RWPE2 (cell line): ENCODE data around the gene ADK.
"Not testable (repeated sequence)": the region's sequence is repeated elsewhere in the genome, so short reads cannot be mapped to it uniquely, and the experiment has no call there.

ENCODE experiments used
- ATAC-seq: fragments of 200-7000 bp; cut with Tn5 transposase; 3 replicates; pipeline ENCODE4 v1.9.1; 2021; ENCODE audit warnings: low read depth
- DNase-seq: peaks from one replicate; pipeline ENCODE4 v3.0.0-alpha.2; 2020; ENCODE audit warnings: low spot score
- H3K27ac ChIP-seq: fragments of 450-650 bp; 2 replicates; pipeline ENCODE4 v1.5.1; 2017; ENCODE audit warnings: mild to moderate bottlenecking; ENCODE audit not compliant: poor library complexity, severe bottlenecking
- H3K27me3 ChIP-seq: fragments of 250-450 bp; sonication (Bioruptor Pico); 2 replicates; pipeline ENCODE4 v1.5.1; 2021; ENCODE audit warnings: mild to moderate bottlenecking, moderate library complexity; ENCODE audit not compliant: insufficient read depth, poor library complexity, severe bottlenecking
- H3K36me3 ChIP-seq: fragments of 250-450 bp; sonication (Bioruptor Pico); 2 replicates; pipeline ENCODE4 v1.5.1; 2020; ENCODE audit warnings: low read depth, mild to moderate bottlenecking, moderate library complexity
- H3K4me1 ChIP-seq: fragments of 250-450 bp; sonication (Bioruptor Pico); 2 replicates; pipeline ENCODE4 v1.5.1; 2021; ENCODE audit warnings: mild to moderate bottlenecking, moderate library complexity; ENCODE audit not compliant: insufficient read depth, poor library complexity, severe bottlenecking
- H3K4me3 ChIP-seq: fragments of 250-450 bp; sonication (Bioruptor Pico); 2 replicates; pipeline ENCODE4 v1.5.1; 2021; ENCODE audit warnings: mild to moderate bottlenecking, moderate library complexity; ENCODE audit not compliant: severe bottlenecking
- H3K9me3 ChIP-seq: fragments of 250-450 bp; sonication (Bioruptor Pico); 2 replicates; pipeline ENCODE4 v1.5.1; 2021; ENCODE audit warnings: mild to moderate bottlenecking, moderate library complexity; ENCODE audit not compliant: severe bottlenecking
- TF ChIP-seq, protein P1 (sequence below): fragments of 450-650 bp; IDR thresholded peaks from one replicate; pipeline ENCODE4 v1.5.1; 2017; ENCODE audit warnings: mild to moderate bottlenecking, moderate library complexity; ENCODE audit not compliant: poor library complexity, severe bottlenecking

Gene ADK

DNA sequence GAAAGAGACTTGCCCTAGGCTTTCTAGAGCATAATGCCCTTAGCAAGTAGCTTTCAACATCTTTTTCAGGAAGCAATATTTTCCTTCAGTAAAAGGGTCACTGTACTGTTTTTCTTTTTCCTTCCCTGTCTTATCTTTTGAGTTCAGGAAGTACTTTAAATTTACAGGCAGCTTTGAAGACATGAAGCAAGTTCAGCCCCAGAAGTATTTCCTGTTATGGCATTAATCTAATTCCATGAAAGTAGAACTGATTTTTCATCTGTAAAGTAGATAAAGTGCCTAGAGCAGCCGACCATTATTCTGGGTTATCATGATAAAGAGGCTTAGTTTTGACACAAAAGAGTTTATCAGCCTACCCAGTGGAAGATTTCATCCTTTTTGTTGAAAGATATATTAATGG lies 288.2 kb downstream of the ADK start:
- no peaks in the 10 kb centered on the region for H3K27me3 ChIP-seq
- no peaks in the 10 kb centered on the region for H3K9me3 ChIP-seq
- TF ChIP-seq, protein P1, sequence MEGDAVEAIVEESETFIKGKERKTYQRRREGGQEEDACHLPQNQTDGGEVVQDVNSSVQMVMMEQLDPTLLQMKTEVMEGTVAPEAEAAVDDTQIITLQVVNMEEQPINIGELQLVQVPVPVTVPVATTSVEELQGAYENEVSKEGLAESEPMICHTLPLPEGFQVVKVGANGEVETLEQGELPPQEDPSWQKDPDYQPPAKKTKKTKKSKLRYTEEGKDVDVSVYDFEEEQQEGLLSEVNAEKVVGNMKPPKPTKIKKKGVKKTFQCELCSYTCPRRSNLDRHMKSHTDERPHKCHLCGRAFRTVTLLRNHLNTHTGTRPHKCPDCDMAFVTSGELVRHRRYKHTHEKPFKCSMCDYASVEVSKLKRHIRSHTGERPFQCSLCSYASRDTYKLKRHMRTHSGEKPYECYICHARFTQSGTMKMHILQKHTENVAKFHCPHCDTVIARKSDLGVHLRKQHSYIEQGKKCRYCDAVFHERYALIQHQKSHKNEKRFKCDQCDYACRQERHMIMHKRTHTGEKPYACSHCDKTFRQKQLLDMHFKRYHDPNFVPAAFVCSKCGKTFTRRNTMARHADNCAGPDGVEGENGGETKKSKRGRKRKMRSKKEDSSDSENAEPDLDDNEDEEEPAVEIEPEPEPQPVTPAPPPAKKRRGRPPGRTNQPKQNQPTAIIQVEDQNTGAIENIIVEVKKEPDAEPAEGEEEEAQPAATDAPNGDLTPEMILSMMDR, result no peak
- H3K27ac ChIP-seq, result no peak overlapping the region
- peaks cover 22% of the 10 kb centered on the region for H3K36me3 ChIP-seq
- no peak for DNase-seq
- no peak for ATAC-seq
- H3K4me1 ChIP-seq, result no peaks in the 10 kb centered on the region
- H3K4me3 ChIP-seq, result no peak overlapping the region

DNA sequence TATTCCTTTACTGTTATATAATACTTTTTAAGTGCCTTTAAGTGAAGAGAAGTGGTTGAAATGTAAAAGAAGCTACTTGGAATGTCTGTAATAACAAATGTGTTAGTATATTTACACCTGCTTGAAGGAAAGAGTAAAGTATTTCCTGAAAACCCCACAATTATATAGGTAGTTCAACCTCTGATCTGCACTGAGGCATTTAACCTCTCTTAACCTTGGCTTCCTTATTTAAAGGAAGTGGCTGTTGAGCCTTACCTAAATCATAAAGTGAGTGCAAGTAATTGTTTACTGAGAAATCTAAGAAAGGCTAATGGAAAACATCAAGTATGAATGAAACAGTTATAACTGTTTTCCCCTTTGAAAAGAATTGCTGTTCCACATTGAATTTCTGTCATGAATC lies 294.5 kb downstream of the ADK start:
- TF ChIP-seq, protein P1, result no peak
- DNase-seq, result no peak
- no peak overlapping the region for H3K4me3 ChIP-seq
- peaks cover 1% of the 10 kb centered on the region; the same call in 1 of the 2 replicates for H3K36me3 ChIP-seq
- no peaks in the 10 kb centered on the region for H3K4me1 ChIP-seq
- ATAC-seq, result no peak
- no peak overlapping the region for H3K27ac ChIP-seq
- H3K27me3 ChIP-seq, result no peaks in the 10 kb centered on the region
- no peaks in the 10 kb centered on the region for H3K9me3 ChIP-seq

DNA sequence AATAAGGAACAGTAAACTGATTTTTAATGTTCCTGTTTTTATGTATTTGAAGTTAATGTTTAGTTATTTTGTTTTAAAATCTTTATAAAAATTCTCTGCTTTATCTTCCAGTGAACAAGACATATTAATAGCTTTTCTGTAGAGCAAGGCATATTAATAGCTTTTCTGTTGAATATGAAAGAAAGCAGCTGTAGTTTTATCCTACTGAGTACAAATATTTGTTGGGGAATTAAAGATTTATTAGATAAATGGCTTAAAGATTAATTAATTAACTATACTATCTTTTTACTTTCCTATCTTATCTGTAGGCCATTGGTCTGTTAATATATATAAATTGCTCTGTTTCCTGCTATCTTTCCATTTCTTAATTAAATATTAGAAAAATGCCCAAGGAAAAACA lies 299.6 kb downstream of the ADK start:
- no peak for ATAC-seq
- no peak overlapping the region for H3K4me3 ChIP-seq
- H3K4me1 ChIP-seq, result no peaks in the 10 kb centered on the region
- TF ChIP-seq, protein P1, result no peak
- DNase-seq, result no peak
- H3K27ac ChIP-seq, result no peak overlapping the region
- H3K27me3 ChIP-seq, result no peaks in the 10 kb centered on the region
- H3K36me3 ChIP-seq, result peaks cover 3% of the 10 kb centered on the region; the same call in 1 of the 2 replicates
- H3K9me3 ChIP-seq, result no peaks in the 10 kb centered on the region

DNA sequence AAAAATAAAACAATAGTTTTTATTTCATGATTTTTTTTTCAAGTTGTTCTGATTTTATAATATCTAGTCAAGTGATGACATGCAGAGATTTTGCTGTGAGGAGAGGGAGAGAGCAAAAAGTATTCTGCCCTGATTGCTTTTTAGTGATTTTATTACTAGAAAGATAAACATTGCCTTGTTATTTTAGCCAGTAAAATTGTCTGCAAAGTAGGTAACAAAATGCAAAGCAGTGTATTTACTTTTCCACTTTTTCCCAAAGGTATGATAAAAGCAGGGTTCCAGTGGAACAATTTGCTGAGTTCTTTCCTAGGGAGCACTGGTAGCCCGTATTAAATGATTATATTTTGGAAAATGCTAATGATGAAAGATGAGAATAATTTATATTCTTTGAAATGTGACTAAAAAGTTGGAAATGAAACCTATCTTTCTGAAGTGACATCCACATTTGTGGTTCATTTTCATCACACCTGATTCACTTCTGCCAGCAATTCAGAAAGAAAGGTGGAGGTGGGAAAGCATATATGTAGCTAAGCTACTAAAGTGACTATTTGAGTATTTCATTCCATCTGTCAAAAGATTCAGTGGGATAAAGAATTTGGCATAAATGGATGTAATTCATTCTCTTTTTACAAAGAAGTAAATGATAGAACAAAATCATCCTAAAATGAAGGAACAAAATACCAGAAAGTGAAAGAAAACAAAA lies 300.3 kb downstream of the ADK start:
- Histone ChIP-seq H3K27me3 (no peaks in the 10 kb centered on the region), H3K27ac (no peak overlapping the region), H3K4me1 (no peaks in the 10 kb centered on the region), H3K36me3 (peaks cover 3% of the 10 kb centered on the region; the same call in 1 of the 2 replicates), H3K9me3 (no peaks in the 10 kb centered on the region), H3K4me3 (no peak overlapping the region)
- TF ChIP-seq, protein P1, result no peak
- no peak for ATAC-seq
- DNase-seq, result no peak

DNA sequence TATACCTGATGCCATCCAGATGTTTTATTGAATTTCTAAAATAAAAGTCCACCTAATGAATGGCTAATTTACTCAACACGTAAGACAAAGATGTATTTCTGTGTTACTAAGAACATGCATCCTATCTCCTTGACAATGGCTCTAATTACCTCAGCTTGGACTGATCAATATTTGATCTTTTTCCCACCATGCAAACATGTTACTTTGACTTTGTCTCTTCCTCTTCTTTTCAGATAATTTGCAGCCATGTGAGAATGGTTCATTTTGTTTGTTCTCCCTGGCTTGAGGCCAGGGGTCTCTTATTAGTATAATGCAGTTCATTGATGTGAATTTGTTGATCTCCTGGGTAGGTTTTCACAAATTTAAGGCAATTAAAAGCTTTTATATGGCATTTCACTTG lies 302.1 kb downstream of the ADK start:
- no peak for DNase-seq
- no peak for ATAC-seq
- no peak overlapping the region for H3K4me3 ChIP-seq
- no peak overlapping the region for H3K27ac ChIP-seq
- no peaks in the 10 kb centered on the region for H3K9me3 ChIP-seq
- H3K36me3 ChIP-seq, result peaks cover 3% of the 10 kb centered on the region; the same call in 1 of the 2 replicates
- H3K27me3 ChIP-seq, result no peaks in the 10 kb centered on the region
- TF ChIP-seq, protein P1, result no peak
- no peaks in the 10 kb centered on the region for H3K4me1 ChIP-seq

DNA sequence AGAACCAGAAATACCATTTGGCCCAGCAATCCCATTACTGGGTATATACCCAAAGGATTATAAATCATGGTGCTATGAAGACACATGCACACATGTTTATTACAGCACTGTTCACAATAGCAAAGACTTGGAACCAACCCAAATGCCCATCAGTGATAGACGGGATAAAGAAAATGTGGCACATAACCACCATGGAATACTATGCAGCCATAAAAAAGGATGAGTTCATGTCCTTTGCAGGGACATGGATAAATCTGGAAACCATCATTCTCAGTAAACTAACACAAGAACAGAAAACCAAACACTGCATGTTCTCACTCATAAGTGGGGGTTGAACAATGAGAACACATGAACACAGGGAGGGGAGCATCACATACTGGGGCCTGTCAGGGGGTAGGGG lies 306.5 kb downstream of the ADK start:
- H3K27ac ChIP-seq, H3K27me3 ChIP-seq, ATAC-seq, H3K9me3 ChIP-seq, H3K4me1 ChIP-seq, DNase-seq, H3K36me3 ChIP-seq, H3K4me3 ChIP-seq: not testable (repeated sequence)
